HuH-7.5 (cell line): ENCODE results near the gene TMEM121B.

Source experiments
- DNase-seq: peaks from one replicate; pipeline ENCODE4 v3.0.0; 2011; ENCODE audit warnings: low spot score

The TMEM121B gene

DNA sequence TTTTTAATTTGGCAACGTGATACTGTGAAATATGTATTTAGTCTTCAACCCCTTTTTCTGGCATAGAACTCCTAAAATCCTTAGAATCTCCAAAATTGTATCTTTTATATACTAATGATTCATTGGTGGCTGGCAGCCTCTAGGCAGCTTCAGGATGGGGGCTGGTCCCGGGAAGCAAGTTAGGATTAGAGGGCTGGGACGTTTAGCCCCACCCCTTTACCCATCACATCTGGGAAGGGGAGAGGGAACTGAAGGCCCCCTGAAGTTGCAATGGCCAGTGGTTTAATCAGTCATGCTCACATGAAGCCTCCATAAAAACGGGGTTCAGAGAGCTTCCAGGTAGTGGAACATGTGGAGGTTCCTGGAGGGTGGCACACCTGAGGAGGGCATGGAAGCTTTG is 29.3 kb downstream of the TMEM121B start:
- DNase-seq, result no peak

DNA sequence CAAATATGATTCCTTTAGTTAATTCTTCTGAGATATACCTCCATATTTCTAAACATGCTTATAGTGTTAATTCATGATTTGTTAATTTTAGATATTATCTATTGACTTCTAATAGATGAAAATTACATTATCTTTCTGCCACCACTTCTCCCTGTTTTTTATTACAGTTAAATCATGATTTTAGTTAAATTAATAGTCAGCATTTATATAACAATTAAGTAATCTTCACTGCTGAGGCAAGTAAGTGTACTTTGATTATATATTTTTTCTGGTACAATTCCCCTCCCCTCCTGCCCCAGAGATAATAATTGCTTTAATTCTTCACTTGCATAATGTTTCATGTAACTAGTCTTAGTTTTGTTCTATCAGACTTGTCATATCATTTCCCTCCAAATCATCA is 30.6 kb downstream of the TMEM121B start:
- DNase-seq, result no peak

DNA sequence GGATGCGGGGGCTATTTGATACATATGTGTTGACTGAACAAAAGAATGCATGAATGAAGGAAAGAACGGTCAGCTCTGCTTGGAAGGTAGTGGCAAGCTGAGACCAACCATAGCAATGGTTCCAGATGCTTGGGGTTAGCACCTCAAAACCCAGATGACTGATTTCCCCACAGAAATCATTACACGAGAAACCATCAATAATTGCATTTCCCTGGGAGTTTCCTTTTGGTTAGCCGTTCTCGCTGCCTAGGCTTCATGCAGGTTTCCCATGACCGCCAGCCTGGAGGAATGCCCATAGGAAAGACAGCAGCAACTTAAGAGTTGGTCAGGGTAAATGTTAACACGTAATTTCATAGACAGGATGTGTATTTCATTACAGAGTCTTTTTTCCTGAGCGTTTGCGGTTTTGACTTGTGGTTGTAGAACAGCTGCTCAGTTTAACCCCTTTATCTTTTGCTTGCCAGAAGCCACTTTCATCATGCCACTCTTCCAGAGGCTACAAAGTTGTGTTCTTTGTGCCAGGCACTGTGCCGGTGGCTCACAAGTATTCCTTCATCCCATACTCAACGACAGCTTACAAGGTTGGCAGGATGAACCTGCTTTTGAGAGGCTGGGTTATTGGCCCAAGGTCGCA is 33.5 kb downstream of the TMEM121B start:
- no peak for DNase-seq

DNA sequence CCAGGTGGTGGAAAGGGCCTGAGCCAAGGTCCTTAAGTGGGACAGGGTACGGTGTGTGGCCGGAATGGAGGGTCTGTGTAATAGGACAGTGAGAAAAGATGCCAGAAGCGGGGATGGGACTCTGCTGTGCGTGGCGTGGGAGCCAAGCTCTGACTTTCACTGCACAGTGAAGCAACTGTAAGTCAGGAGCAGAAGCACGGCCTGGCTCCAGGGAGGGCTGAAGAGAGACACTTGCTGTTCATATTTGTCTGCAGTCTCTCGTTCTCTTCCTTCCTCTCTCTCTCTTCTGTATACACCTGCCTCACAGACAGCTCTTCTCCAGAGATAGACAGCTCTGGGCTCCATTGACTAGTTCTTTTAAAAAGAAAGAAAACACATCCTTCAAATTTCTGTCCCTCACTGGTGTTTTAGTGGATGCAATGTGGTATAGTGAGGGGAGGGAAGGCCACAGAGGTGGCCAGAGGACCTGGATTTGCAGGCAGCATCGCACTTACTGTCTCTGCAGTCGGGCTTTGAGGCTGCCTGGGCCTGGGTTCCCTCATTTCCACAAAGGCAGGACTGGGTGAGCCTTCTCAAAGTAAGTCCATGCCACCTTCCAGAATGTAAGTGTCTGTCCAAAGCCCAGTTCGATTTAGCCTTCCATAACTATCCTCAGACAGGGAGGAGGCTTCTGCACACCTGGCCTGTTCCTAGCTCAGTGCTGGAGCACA is 34.2 kb downstream of the TMEM121B start:
- no peak for DNase-seq

DNA sequence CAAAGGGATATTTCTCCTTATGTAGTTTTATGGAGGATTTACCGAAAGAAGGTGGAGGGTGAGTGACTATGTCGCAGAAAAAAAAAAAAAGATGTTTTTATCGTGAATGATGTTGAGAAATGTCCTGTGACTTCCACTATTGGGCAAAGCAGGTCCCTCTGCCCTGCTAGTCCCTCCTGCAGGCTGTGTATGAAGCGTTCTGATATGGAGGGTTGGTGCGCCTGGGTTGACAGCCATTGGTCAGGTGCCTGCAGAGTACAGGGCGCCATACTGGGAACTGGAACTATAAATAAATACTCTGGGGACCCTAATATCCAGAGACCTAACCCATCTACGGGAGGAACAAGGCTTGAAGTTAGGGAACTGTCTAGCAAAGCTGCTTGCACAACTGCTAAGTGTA is 34.9 kb downstream of the TMEM121B start:
- no peak for DNase-seq

DNA sequence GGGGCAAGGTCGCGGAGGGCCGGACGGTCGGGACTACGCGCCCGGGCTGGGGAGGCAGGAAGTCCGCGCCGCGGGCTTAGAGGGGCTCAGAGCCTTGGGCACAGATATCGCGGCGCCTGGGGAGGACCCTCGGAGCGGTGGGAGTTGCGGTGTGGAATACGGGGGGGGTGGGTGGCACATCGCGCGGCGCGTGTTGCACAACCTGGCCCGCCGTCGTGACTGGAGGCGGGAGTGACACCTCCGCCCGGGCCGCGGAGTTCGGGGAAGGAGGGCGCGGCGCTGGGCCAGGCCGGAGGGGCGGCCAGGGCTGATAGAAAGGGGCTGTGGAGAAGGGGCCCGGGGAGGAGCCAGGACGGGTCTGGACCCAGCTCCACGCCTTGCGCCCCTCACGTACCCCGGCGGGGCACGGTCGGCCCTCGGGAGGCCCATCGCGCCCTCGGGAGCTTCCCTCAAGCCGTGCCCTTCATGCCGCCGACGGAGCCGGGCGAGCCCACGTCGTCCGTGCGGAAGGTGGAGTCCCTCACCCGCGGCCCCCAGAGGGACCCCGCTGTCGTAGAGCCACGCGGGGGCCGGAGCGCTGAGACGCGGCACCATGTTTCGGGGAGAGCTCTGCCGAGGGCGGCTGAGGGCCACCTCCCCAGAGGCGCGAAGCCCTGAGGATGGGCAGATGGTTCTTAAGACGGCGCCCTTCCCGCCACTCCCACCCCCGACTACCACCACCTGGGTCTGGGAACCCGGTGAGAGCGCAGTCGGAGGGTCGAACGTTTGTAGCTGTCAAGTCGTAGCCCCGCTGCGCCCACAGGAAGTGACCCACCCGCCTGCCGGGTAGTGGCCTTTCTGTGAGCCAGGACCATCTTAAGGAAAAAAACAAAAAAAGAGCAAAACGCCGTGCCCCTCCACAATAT is 35.6 kb downstream of the TMEM121B start:
- no peak for DNase-seq

DNA sequence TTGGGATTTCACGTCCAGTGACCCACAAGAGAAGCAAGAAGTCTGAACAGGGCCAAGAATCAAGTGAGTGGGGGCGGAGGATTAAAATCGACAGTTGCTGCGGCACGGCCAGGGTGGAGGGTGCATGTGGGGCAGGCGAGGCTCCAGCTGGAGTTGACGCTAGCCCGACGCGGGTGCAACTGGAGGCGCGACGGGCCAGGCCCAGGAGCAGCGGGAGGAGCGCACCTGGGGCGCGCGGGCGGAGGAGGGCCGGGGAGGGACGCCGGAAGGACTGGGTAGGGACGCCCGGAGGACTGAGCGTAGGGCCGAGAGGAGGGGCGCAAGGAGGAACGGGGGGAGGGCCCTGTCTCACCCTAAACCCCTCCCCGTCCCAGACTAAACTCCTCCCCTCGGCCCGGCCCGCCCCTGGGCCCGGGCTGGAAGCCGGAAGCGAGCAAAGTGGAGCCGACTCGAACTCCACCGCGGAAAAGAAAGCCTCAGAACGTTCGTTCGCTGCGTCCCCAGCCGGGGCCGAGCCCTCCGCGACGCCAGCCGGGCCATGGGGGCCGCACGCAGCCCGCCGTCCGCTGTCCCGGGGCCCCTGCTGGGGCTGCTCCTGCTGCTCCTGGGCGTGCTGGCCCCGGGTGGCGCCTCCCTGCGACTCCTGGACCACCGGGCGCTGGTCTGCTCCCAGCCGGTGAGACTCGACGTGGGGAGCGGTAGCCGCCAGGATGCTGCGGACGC is 36.4 kb downstream of the TMEM121B start, which contains the start of gene IL17RA:
Gene IL17RA (plus strand): TSS at position 447 of the 723 bp plus-strand sequence. CDS start 92 bp downstream, at position 539.
- peak; percentile 80 for DNase-seq

DNA sequence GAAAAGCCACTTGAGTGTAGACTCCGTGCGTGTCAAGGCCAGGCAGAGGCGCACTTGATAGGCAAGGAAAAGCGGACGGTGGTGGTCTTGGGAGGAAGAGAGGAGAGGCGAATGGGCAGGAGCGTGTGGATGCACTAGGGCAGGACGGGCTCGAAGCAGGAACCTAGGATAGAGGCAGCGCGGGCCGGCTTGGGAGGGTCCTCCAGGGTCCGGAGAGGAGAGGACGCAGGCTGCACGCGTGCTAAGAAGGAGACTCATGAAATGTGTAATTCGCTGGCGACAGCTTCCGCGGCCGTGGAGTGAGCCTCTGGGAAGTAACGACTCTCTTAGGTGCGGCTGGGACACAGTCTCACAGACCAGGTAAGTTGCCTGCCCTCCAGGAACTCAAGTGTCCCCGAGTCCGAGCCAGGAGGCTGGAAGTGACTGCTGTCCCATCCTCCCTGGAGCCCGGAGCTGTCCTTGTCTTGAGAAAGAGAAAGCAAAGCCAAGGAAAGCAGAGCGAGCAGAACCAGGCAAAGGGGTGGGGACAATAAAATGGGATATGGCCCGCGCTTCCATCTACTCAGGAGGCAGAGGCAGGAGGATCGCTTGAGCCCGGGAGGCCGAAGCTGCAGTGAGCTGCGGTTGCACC is 37.2 kb downstream of the TMEM121B start:
- no peak for DNase-seq

DNA sequence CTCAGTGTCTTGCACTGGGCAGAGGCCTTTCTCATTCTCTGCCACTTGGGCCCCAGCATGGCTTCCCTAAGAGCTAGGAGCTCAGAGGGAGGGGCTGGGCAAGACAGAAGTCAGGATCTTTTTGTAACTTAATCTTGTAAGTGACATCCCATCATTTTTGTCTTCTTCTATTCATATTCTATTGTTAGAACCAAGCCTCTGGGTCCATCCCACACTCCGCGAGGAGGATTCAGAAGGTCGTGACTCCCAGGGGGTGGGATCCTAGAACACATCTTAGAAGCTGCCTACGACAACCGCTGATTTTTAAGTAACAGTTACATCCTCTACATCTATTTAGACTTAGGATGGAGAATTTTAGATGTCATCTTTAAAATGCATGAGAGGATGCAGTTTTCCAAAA is 37.9 kb downstream of the TMEM121B start:
- no peak for DNase-seq

DNA sequence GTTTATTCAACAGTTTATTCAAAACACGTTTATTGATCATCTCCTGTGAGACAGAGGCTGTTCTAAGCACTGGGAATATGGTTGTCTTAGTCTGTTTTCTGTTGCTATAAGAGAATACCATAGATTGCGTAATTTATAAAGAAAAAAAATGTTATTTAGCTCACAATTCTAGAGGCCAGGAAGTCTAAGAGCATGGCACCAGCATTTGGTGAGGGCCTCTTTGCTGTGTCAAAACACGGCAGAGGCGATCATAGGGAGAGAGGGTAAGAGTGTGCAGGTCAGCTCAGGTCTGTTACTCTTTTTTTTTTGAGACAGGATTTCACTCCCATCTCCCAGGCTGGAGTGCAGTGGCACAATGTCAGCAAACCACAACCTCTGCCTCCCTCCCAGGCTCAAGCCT is 41.6 kb downstream of the TMEM121B start:
- DNase-seq, result no peak

DNA sequence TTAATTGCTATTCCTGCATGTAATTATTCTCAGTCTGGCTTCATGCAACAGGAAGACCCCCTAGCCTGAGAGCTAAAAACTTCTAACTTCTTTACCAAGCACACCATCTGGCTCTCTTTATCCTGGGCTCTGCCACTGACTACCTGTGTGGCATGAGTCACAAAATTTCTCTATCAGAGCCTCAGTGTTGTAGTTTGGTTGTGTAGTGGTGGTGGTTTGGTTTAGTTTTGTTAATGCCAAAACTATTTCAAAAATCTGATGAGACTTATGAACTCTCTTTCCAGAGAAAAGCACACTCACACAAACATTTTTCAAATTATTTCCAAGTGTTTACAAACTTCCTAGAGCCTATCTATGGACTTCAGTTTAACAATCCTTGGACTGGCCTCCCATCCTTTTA is 43.9 kb downstream of the TMEM121B start:
- no peak for DNase-seq

DNA sequence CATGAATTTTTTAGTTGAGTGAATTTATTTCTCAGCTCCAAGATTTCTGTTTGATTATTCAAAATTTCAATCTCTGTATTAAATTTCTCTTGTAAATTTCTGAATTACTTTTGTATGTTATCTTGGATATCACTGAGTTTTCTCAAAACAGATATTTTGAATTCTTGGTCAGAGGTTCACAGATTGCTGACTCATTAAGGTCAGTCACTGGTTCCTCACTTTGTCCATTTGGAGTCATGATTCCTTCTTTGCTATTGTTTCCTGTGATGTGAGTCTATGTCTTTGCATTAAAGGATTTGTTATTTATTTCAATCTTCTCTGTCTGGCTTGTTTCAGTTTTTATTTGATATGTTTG is 46.5 kb downstream of the TMEM121B start:
- no peak for DNase-seq

DNA sequence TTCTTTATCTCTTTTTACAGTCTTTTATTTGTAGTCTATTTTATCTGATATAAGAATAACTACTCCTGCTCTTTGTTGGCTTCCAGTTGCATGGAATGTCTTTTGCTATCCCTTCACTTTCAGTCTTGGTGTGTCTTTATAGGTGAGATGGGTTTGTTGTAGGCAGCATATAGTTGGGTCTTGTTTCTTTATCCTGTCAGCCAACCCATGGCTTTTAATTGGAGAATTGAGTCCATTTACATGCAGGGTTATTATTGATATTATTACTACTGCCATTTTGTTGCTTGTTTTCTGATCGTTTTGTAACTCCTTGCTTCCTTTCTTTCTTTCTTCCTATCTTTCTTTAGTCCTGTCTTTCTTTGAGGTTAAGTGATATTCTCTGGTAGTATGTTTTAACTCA is 48.3 kb downstream of the TMEM121B start:
- DNase-seq, result no peak
